Measurements from ENCODE around the gene ARHGEF1. TPM values are rescaled to one million over a fixed set of nuclear protein-coding genes. Genes with fewer than 3 reads are reported as not detected.

Gene ARHGEF1
- total RNA-seq, 2 experiments from 2014 or later: 1,019 to 1,047 TPM

GRCh38 chr19:41932259-41932719, 49.3 kb downstream of the ARHGEF1 start:
- Histone ChIP-seq H3K9me3 (ENCODE audit: control insufficient read depth in 1 of 2, insufficient read depth in 1 of 2, low read length in 2 of 2) (no peaks in the 10 kb centered on the region), H3K27ac (ENCODE audit: low read depth in 1 of 2, low read length in 2 of 2) (no peak overlapping the region), H3K4me1 (ENCODE audit: insufficient read depth, low read length) (peaks cover 59% of the 10 kb centered on the region), H3K36me3 (ENCODE audit: insufficient read depth, low read length) (no peaks in the 10 kb centered on the region), H3K4me3 (ENCODE audit: low read length) (no peak overlapping the region), H3K27me3 (ENCODE audit: control insufficient read depth in 1 of 2, insufficient read depth in 2 of 2, low read length in 2 of 2) (no peaks in the 10 kb centered on the region)
- ChIA-PET CTCF (interaction anchor here (1.8 kb wide), 1 partner anchor 59 kb away, joined by 6 read pairs; no protein-coding TSS in a partner anchor), POLR2A (no interaction called here)
- no peaks in the 10 kb centered on the region for H3K27me3 Mint-ChIP-seq
- peak overlapping the region; percentile 86 for H3K27ac Mint-ChIP-seq
- TF ChIP-seq CTCF (IDR thresholded peaks at IDR 0.05): no peak
- no peak for ATAC-seq (ENCODE audit: poor library complexity)
- no peak overlapping the region for H3K4me3 Mint-ChIP-seq
- peaks cover 65% of the 10 kb centered on the region for H3K4me1 Mint-ChIP-seq (ENCODE audit: low read depth)
- H3K9me3 Mint-ChIP-seq: no peaks in the 10 kb centered on the region
- intact Hi-C loops (cut with DNase I, micrococcal nuclease): loop anchor here (2.0 to 5.0 kb wide), 2 partner anchors 43 to 60 kb away; no protein-coding TSS in a partner anchor
- H3K36me3 Mint-ChIP-seq (ENCODE audit: low read depth): peaks cover 6% of the 10 kb centered on the region
- DNase-seq: no peak

- H3K9me3 ChIP-seq (ENCODE audit: control insufficient read depth in 1 of 2, insufficient read depth in 1 of 2, low read length in 2 of 2): no peaks in the 10 kb centered on the region
- H3K4me3 ChIP-seq (ENCODE audit: low read length): no peak overlapping the region
- Mint-ChIP-seq H3K36me3 (ENCODE audit: low read depth) (peaks cover 6% of the 10 kb centered on the region), H3K27ac (peak overlapping the region; percentile 73), H3K9me3 (no peaks in the 10 kb centered on the region), H3K4me1 (ENCODE audit: low read depth) (peaks cover 70% of the 10 kb centered on the region), H3K4me3 (no peak overlapping the region), H3K27me3 (no peaks in the 10 kb centered on the region)
- no peak overlapping the region for H3K27ac ChIP-seq (ENCODE audit: low read depth in 1 of 2, low read length in 2 of 2)
- DNase-seq (no peak), ATAC-seq (ENCODE audit: poor library complexity) (no peak)
- POLR2A ChIA-PET: no interaction called here
- no peak for TF ChIP-seq CTCF (IDR thresholded peaks at IDR 0.05)
- H3K27me3 ChIP-seq (ENCODE audit: control insufficient read depth in 1 of 2, insufficient read depth in 2 of 2, low read length in 2 of 2): no peaks in the 10 kb centered on the region
- intact Hi-C loops (cut with DNase I, micrococcal nuclease): loop anchor here (2.0 to 5.0 kb wide), 2 partner anchors 44 to 61 kb away; no protein-coding TSS in a partner anchor
- H3K4me1 ChIP-seq (ENCODE audit: insufficient read depth, low read length): peaks cover 54% of the 10 kb centered on the region
- CTCF ChIA-PET: no interaction called here
- no peaks in the 10 kb centered on the region for H3K36me3 ChIP-seq (ENCODE audit: insufficient read depth, low read length)
These were observed 49.8 kb downstream of the ARHGEF1 start for GRCh38 chr19:41932720-41933332.

GRCh38 chr19:41933693-41934426, 50.9 kb downstream of the ARHGEF1 start:
- Mint-ChIP-seq H3K9me3 (no peaks in the 10 kb centered on the region), H3K27me3 (no peaks in the 10 kb centered on the region), H3K27ac (peak overlapping the region; percentile 73), H3K4me1 (ENCODE audit: low read depth) (peaks cover 67% of the 10 kb centered on the region), H3K4me3 (peak overlapping the region; percentile 47), H3K36me3 (ENCODE audit: low read depth) (peaks cover 4% of the 10 kb centered on the region)
- Histone ChIP-seq H3K9me3 (ENCODE audit: control insufficient read depth in 1 of 2, insufficient read depth in 1 of 2, low read length in 2 of 2) (no peaks in the 10 kb centered on the region), H3K27ac (ENCODE audit: low read depth in 1 of 2, low read length in 2 of 2) (no peak overlapping the region), H3K4me3 (ENCODE audit: low read length) (no peak overlapping the region), H3K36me3 (ENCODE audit: insufficient read depth, low read length) (no peaks in the 10 kb centered on the region), H3K27me3 (ENCODE audit: control insufficient read depth in 1 of 2, insufficient read depth in 2 of 2, low read length in 2 of 2) (no peaks in the 10 kb centered on the region), H3K4me1 (ENCODE audit: insufficient read depth, low read length) (peaks cover 54% of the 10 kb centered on the region)
- POLR2A ChIA-PET: interaction anchor here (1.2 to 1.3 kb wide), 2 partner anchors 59 to 61 kb away, joined by 3 to 5 read pairs; no protein-coding TSS in a partner anchor
- intact Hi-C loops (cut with DNase I, micrococcal nuclease): loop anchor here (2.0 to 5.0 kb wide), 2 partner anchors 45 to 62 kb away; no protein-coding TSS in a partner anchor
- DNase-seq (no peak), ATAC-seq (ENCODE audit: poor library complexity) (no peak)
- CTCF ChIA-PET: interaction anchor here (0.6 to 1.3 kb wide), 2 partner anchors 12 to 438 kb away, joined by 3 to 5 read pairs; no protein-coding TSS in a partner anchor
- TF ChIP-seq CTCF (IDR thresholded peaks at IDR 0.05): no peak

Data from CD4-positive, alpha-beta T cell (primary cell).